ENCODE measurements around the gene PID1. TPM values are rescaled to one million over a fixed set of nuclear protein-coding genes. Genes with fewer than 3 reads are reported as not detected.

Gene PID1
- polyA plus RNA-seq, 1 of the 3 experiments (the other 2 are of a cell fraction): 0.16 TPM

DNA sequence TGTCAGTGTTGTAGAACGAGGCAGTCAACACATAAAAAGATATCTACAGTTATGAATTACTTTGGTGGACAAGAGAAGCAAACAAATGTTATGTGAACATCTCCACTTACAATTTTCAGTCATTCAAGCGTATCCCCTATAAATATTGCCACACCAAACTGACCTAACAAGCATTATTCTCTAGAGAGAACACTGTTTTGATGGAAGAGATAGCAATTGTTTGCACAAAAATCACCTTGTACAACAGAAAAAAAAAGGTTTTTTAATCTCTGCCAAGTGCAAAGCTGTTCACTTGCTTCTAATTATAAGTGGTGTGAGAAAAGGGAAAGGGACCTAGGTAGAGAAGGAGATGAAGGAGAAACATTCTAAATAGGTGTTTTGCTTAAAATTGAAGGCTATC, 33.8 kb downstream of the PID1 start:
- ChIA-PET POLR2A (no interaction called here), CTCF (interaction anchor here (1.5 kb wide), 1 partner anchor 104 kb away, joined by 3 read pairs; no protein-coding TSS in a partner anchor)
- Histone ChIP-seq H3K4me3 (ENCODE audit: low read depth in 2 of 2, low read length in 1 of 2) (no peak overlapping the region), H3K9ac (no peak overlapping the region), H3K9me2 (no peaks in the 10 kb centered on the region), H4K20me1 (ENCODE audit: insufficient read depth) (no peaks in the 10 kb centered on the region), H3F3A (replicated peaks; ENCODE audit: insufficient read depth) (no peaks in the 10 kb centered on the region), H3K27ac (ENCODE audit: low read depth in 2 of 2, low read length in 1 of 2) (no peak overlapping the region), H3K36me3 (replicated peaks in 1 of 2; ENCODE audit: control insufficient read depth in 1 of 2, insufficient read depth in 2 of 2, low read length in 1 of 2) (no peaks in the 10 kb centered on the region), H2AFZ (ENCODE audit: low read depth) (no peak overlapping the region), H3K4me1 (ENCODE audit: control insufficient read depth in 1 of 2, insufficient read depth in 2 of 2, low read depth in 1 of 2, low read length in 1 of 2) (no peaks in the 10 kb centered on the region), H3K9me3 (no peaks in the 10 kb centered on the region), H3K79me2 (ENCODE audit: insufficient read depth) (no peaks in the 10 kb centered on the region), H3K4me2 (no peak overlapping the region), H3K27me3 (ENCODE audit: insufficient read depth) (no peaks in the 10 kb centered on the region)
- no peak for DNase-seq
- no peak for TF ChIP-seq MEF2A (IDR thresholded peaks at IDR 0.05; ENCODE audit: borderline replicate concordance, low read depth)
- WGBS (ENCODE audit: low lambda C conversion rate): 4% methylated on average over 2 of the region's 2 CpGs

GRCh38 chr2:229235131-229235914, 35.8 kb downstream of the PID1 start:
- no peak for DNase-seq
- no peaks in the 10 kb centered on the region for H3K27me3 ChIP-seq (ENCODE audit: insufficient read depth)

GRCh38 chr2:229231885-229232284, 39.2 kb downstream of the PID1 start:
- no peaks in the 10 kb centered on the region for H3K9me3 ChIP-seq
- CTCF ChIA-PET: no interaction called here
- no peaks in the 10 kb centered on the region for H3K27me3 ChIP-seq (ENCODE audit: insufficient read depth)
- no peaks in the 10 kb centered on the region for H3K79me2 ChIP-seq (ENCODE audit: insufficient read depth)
- H3F3A ChIP-seq (replicated peaks; ENCODE audit: insufficient read depth): no peaks in the 10 kb centered on the region
- H4K20me1 ChIP-seq (ENCODE audit: insufficient read depth): no peaks in the 10 kb centered on the region
- no peak overlapping the region for H3K27ac ChIP-seq (ENCODE audit: low read depth in 2 of 2, low read length in 1 of 2)
- H3K9me2 ChIP-seq: no peaks in the 10 kb centered on the region
- no peak overlapping the region for H2AFZ ChIP-seq (ENCODE audit: low read depth)
- WGBS (ENCODE audit: low lambda C conversion rate): 50% methylated on average over 7 of the region's 7 CpGs
- DNase-seq: no peak
- H3K4me2 ChIP-seq: no peak overlapping the region
- no peaks in the 10 kb centered on the region for H3K36me3 ChIP-seq (replicated peaks in 1 of 2; ENCODE audit: control insufficient read depth in 1 of 2, insufficient read depth in 2 of 2, low read length in 1 of 2)
- H3K4me1 ChIP-seq (ENCODE audit: control insufficient read depth in 1 of 2, insufficient read depth in 2 of 2, low read depth in 1 of 2, low read length in 1 of 2): no peaks in the 10 kb centered on the region
- H3K4me3 ChIP-seq (ENCODE audit: low read depth in 2 of 2, low read length in 1 of 2): no peak overlapping the region
- POLR2A ChIA-PET: no interaction called here
- TF ChIP-seq, protein P1, sequence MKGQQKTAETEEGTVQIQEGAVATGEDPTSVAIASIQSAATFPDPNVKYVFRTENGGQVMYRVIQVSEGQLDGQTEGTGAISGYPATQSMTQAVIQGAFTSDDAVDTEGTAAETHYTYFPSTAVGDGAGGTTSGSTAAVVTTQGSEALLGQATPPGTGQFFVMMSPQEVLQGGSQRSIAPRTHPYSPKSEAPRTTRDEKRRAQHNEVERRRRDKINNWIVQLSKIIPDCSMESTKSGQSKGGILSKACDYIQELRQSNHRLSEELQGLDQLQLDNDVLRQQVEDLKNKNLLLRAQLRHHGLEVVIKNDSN (IDR thresholded peaks at IDR 0.05; ENCODE audit: borderline replicate concordance, low read depth): no peak
- TF ChIP-seq PBX3 (IDR thresholded peaks at IDR 0.05) (no peak), REST (IDR thresholded peaks at IDR 0.05; ENCODE audit: low read depth, low read length) (no peak), TEAD4 (IDR thresholded peaks at IDR 0.05; ENCODE audit: borderline replicate concordance, insufficient read depth) (no peak), GABPA (IDR thresholded peaks at IDR 0.05; ENCODE audit: low read depth) (no peak), SMC3 (IDR thresholded peaks at IDR 0.05; ENCODE audit: low read depth, low read length) (no peak), SIN3A (IDR thresholded peaks at IDR 0.05; ENCODE audit: borderline replicate concordance, low read depth, low read length) (no peak), RAD21 (IDR thresholded peaks at IDR 0.05; ENCODE audit: low read length) (no peak), NRF1 (IDR thresholded peaks at IDR 0.05; ENCODE audit: low read depth, low read length) (no peak), FOXM1 (IDR thresholded peaks at IDR 0.05; ENCODE audit: low read depth) (no peak)
- no peak overlapping the region for H3K9ac ChIP-seq

More at GRCh38 chr2:229235131-229235914, 35.8 kb downstream of the PID1 start:
- 14% methylated on average over 9 of the region's 9 CpGs for WGBS (ENCODE audit: low lambda C conversion rate)
- Histone ChIP-seq H3K4me1 (ENCODE audit: control insufficient read depth in 1 of 2, insufficient read depth in 2 of 2, low read depth in 1 of 2, low read length in 1 of 2) (no peaks in the 10 kb centered on the region), H2AFZ (ENCODE audit: low read depth) (no peak overlapping the region), H3K4me2 (no peak overlapping the region), H4K20me1 (ENCODE audit: insufficient read depth) (no peaks in the 10 kb centered on the region), H3K9me2 (no peaks in the 10 kb centered on the region), H3F3A (replicated peaks; ENCODE audit: insufficient read depth) (no peaks in the 10 kb centered on the region), H3K9ac (no peak overlapping the region), H3K9me3 (no peaks in the 10 kb centered on the region), H3K36me3 (replicated peaks in 1 of 2; ENCODE audit: control insufficient read depth in 1 of 2, insufficient read depth in 2 of 2, low read length in 1 of 2) (no peaks in the 10 kb centered on the region), H3K4me3 (ENCODE audit: low read depth in 2 of 2, low read length in 1 of 2) (no peak overlapping the region), H3K27ac (ENCODE audit: low read depth in 2 of 2, low read length in 1 of 2) (no peak overlapping the region), H3K79me2 (ENCODE audit: insufficient read depth) (no peaks in the 10 kb centered on the region)
- ChIA-PET POLR2A (no interaction called here), CTCF (no interaction called here)
- TF ChIP-seq RXRA (IDR thresholded peaks at IDR 0.05; ENCODE audit: borderline replicate concordance, low read depth) (no peak), TCF12 (IDR thresholded peaks at IDR 0.05) (no peak), RCOR1 (IDR thresholded peaks at IDR 0.05; ENCODE audit: low read length) (no peak), NFIC (IDR thresholded peaks at IDR 0.05; ENCODE audit: borderline replicate concordance) (no peak), JUND (IDR thresholded peaks at IDR 0.05) (no peak), EZH2phosphoT487 (IDR thresholded peaks at IDR 0.05; ENCODE audit: borderline replicate concordance, low read depth) (no peak), FOSL2 (IDR thresholded peaks at IDR 0.05; ENCODE audit: borderline replicate concordance, low read depth) (no peak), MXI1 (IDR thresholded peaks at IDR 0.05; ENCODE audit: low read depth, low read length) (no peak)
- TF ChIP-seq, protein P2, sequence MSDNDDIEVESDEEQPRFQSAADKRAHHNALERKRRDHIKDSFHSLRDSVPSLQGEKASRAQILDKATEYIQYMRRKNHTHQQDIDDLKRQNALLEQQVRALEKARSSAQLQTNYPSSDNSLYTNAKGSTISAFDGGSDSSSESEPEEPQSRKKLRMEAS (IDR thresholded peaks at IDR 0.05; ENCODE audit: low read depth): no peak
